GM12878 (cell line): ENCODE measurements around the gene NELL1. TPM values are rescaled to one million over a fixed set of nuclear protein-coding genes. Genes with fewer than 3 reads are reported as not detected.

Experiments used
- ATAC-seq: fragments of 200-7000 bp; cut with Tn5 transposase; 3 replicates; pipeline ENCODE4 v1.9.1; 2020; ENCODE audit warnings: mild to moderate bottlenecking, moderate library complexity
- BruUV-seq: library from RNA; stranded (reverse); fragments of 400-500 nt; replicated peaks from 2 replicates; lab custom pipeline; 2021; lab: Mats Ljungman, UMichigan
- CTCF ChIA-PET: fragments of 300-600 bp; sonication (Branson Sonifier 250); formaldehyde crosslinking; extraction: SDS; loops from one replicate; lab custom pipeline; 2021; ENCODE audit warnings: inconsistent platforms; lab: Yijun Ruan, JAX
- POLR2A ChIA-PET: fragments of 350-600 bp; formaldehyde crosslinking; extraction: SDS; loops from one replicate; lab custom pipeline; 2021; ENCODE audit warnings: inconsistent platforms; lab: Charles Lee
- RAD21 ChIA-PET: fragments of 300-600 bp; sonication (Branson Sonifier 250); formaldehyde crosslinking; loops from one replicate; lab custom pipeline; 2023; ENCODE audit warnings: antibody characterized with exemption; ENCODE audit not compliant: unreplicated experiment; lab: Charles Lee
- SMC1A ChIA-PET: fragments of 300-600 bp; sonication (Branson Sonifier 250); formaldehyde crosslinking; loops from one replicate; lab custom pipeline; 2023; ENCODE audit not compliant: unreplicated experiment, uncharacterized antibody; lab: Charles Lee
- DNase-seq: peaks from one replicate; pipeline ENCODE4 v3.0.0-alpha.2; 2011; ENCODE audit warnings: low read depth, low spot score
- FAIRE-seq: peaks from 3 replicates; lab custom pipeline; 2011; peaks lifted over from hg19 to GRCh38; lab: Jason Lieb, UNC
- H2AFZ ChIP-seq: 2 replicates; pipeline ENCODE4 v1.6.0; 2011; ENCODE audit warnings: low read depth, low read length, control low read depth; ENCODE audit not compliant: control insufficient read depth
- H3K27ac ChIP-seq: 2 replicates; pipeline ENCODE4 v1.5.1; 2011; ENCODE audit warnings: control low read depth; ENCODE audit not compliant: control insufficient read depth, insufficient read depth
- H3K27me3 ChIP-seq, 2 experiments: replicated peaks in 1 of 2; 2 replicates each; pipeline versions ENCODE4 v1.6.0 to v1.6.1; 2011; ENCODE audit warnings: low read length in 1 of 2; ENCODE audit not compliant: control insufficient read depth in 2 of 2, insufficient read depth in 2 of 2
- H3K36me3 ChIP-seq, 2 experiments: 2 replicates each; pipeline ENCODE4 v1.5.1; 2011; ENCODE audit warnings: low read length in 1 of 2; ENCODE audit not compliant: control insufficient read depth in 2 of 2, insufficient read depth in 2 of 2
- H3K4me1 ChIP-seq: 2 replicates; pipeline ENCODE4 v1.6.1; 2011; ENCODE audit warnings: mild to moderate bottlenecking, low read length, moderate library complexity, mixed read lengths; ENCODE audit not compliant: control insufficient read depth, insufficient read depth
- H3K4me2 ChIP-seq: 2 replicates; pipeline ENCODE4 v1.6.0; 2011; ENCODE audit warnings: control low read depth; ENCODE audit not compliant: control insufficient read depth, insufficient read depth
- H3K4me3 ChIP-seq: fragments of 200-600 bp; sonication (generic); 2 replicates; pipeline ENCODE4 v1.5.1; 2016
- H3K79me2 ChIP-seq: 2 replicates; pipeline ENCODE4 v1.6.0; 2011; ENCODE audit warnings: low read length; ENCODE audit not compliant: control insufficient read depth, insufficient read depth
- H3K9ac ChIP-seq: 2 replicates; pipeline ENCODE4 v1.8.0; 2011; ENCODE audit warnings: low read length, control low read depth, mixed read lengths; ENCODE audit not compliant: control insufficient read depth, insufficient read depth
- H3K9me3 ChIP-seq: replicated peaks from 3 replicates; pipeline ENCODE4 v1.5.1; 2011; ENCODE audit warnings: mild to moderate bottlenecking, low read length; ENCODE audit not compliant: control insufficient read depth, insufficient read depth
- H4K20me1 ChIP-seq: 2 replicates; pipeline ENCODE4 v1.6.0; 2011; ENCODE audit not compliant: control insufficient read depth, insufficient read depth
- BHLHE40 ChIP-seq, 2 experiments: fragments of 450-650 bp in 1 of 2; IDR thresholded peaks; 2 replicates each; pipeline ENCODE4 v1.6.1; 2011 to 2017; ENCODE audit warnings: low read depth in 2 of 2, borderline replicate concordance in 1 of 2, improper control_type of control experiment in 1 of 2, low read length in 1 of 2, mild to moderate bottlenecking in 1 of 2
- GATAD2B ChIP-seq: fragments of 450-650 bp; conservative IDR thresholded peaks from 2 replicates; pipeline ENCODE4 v1.6.1; 2017; ENCODE audit warnings: low read depth, mild to moderate bottlenecking, moderate library complexity
- IRF4 ChIP-seq: IDR thresholded peaks from 2 replicates; pipeline ENCODE4 v1.6.1; 2011; ENCODE audit warnings: low read depth, low read length
- IRF5 ChIP-seq: fragments of 450-650 bp; IDR thresholded peaks from 2 replicates; pipeline ENCODE4 v1.6.1; 2017; ENCODE audit warnings: borderline replicate concordance
- LARP7 ChIP-seq: fragments of 450-650 bp; IDR thresholded peaks from 2 replicates; pipeline ENCODE4 v1.6.1; 2017; ENCODE audit warnings: mild to moderate bottlenecking
- MEF2A ChIP-seq: IDR thresholded peaks from 2 replicates; pipeline ENCODE4 v1.6.1; 2011; ENCODE audit warnings: low read depth, mild to moderate bottlenecking, low read length, moderate library complexity; ENCODE audit not compliant: insufficient read depth
- MTA2 ChIP-seq: fragments of 450-650 bp; IDR thresholded peaks from 2 replicates; pipeline ENCODE4 v1.6.1; 2016; ENCODE audit warnings: low read depth, mild to moderate bottlenecking, moderate library complexity
- NKRF ChIP-seq: fragments of 450-650 bp; conservative IDR thresholded peaks from 2 replicates; pipeline ENCODE4 v1.6.1; 2017; ENCODE audit warnings: mild to moderate bottlenecking, moderate library complexity
- PML ChIP-seq: IDR thresholded peaks from 2 replicates; pipeline ENCODE4 v1.6.1; 2012; ENCODE audit warnings: low read length, inconsistent platforms
- RB1 ChIP-seq: fragments of 450-650 bp; formaldehyde crosslinking; IDR thresholded peaks from 2 replicates; pipeline ENCODE4 v1.6.1; 2017; ENCODE audit warnings: mild to moderate bottlenecking, borderline replicate concordance
- RUNX3 ChIP-seq: IDR thresholded peaks from 2 replicates; pipeline ENCODE4 v1.6.1; 2012; ENCODE audit warnings: low read length, inconsistent platforms
- SIX5 ChIP-seq: IDR thresholded peaks from 2 replicates; pipeline ENCODE4 v1.6.1; 2011; ENCODE audit warnings: mild to moderate bottlenecking, low read depth, low read length, moderate library complexity; ENCODE audit not compliant: severe bottlenecking
- SMAD5 ChIP-seq: IDR thresholded peaks from 2 replicates; pipeline ENCODE4 v1.6.1; 2016; ENCODE audit warnings: antibody characterized with exemption, low read depth
- STAT1 ChIP-seq: fragments of 450-650 bp; conservative IDR thresholded peaks from 2 replicates; pipeline ENCODE4 v1.6.1; 2014; ENCODE audit warnings: antibody characterized with exemption, mild to moderate bottlenecking
- ZNF24 ChIP-seq: fragments of 450-650 bp; IDR thresholded peaks from 2 replicates; pipeline ENCODE4 v1.6.1; 2017; ENCODE audit warnings: antibody characterized with exemption, mild to moderate bottlenecking
- ZNF622 ChIP-seq: fragments of 450-650 bp; IDR thresholded peaks from 2 replicates; pipeline ENCODE4 v1.6.1; 2017; ENCODE audit warnings: mild to moderate bottlenecking, inconsistent platforms
- WGBS: methylation state at CpG from one replicate; pipeline ENCODE4 v1.1.6; 2016; ENCODE audit warnings: low lambda C conversion rate; ENCODE audit not compliant: insufficient replicate concordance, insufficient coverage; ENCODE audit errors: missing lambda C conversion rate; 5-methylcytosine and 5-hydroxymethylcytosine counted together
- in situ Hi-C: fragments of 300-500 bp; cut with MboI; formaldehyde crosslinking; loops from 9 replicates; pipeline ENCODE4 v1.14.3; 2018; ENCODE audit warnings: mixed read lengths
- intact Hi-C: fragments of 100-400 bp; cut with micrococcal nuclease; formaldehyde crosslinking; loops from one replicate; pipeline ENCODE4 v1.14.2; 2022; ENCODE audit not compliant: unreplicated experiment
- polyA plus RNA-seq, 11 experiments: library from polyadenylated mRNA; depleted of rRNA in 4 of 11; unstranded in 6 of 11; stranded (reverse) in 5 of 11; fragments of >200 nt; fragmentation: Nextera tagmentation in 4 of 11; fragmentation: Illumina TruSeq in 1 of 11; extraction: Ambion mirVana in 4 of 11; extraction: Trizol in 1 of 11; gene quantifications; 1 replicate in 1 of 11; 2 replicates in 10 of 11; pipeline versions ENCODE4 v1.2.1 to v1.2.3, GENCODE V29; 2011 to 2016; ENCODE audit warnings: inconsistent platforms in 2 of 11, missing spikeins in 2 of 11, low read depth in 1 of 11
- total RNA-seq, 4 experiments: library from RNA; depleted of rRNA in 3 of 4; stranded (reverse); fragments of >200 nt in 3 of 4; fragmentation: Illumina TruSeq in 1 of 4; extraction: Trizol in 1 of 4; gene quantifications; 2 replicates each; pipeline versions ENCODE4 v1.2.1 to v1.2.3, GENCODE V29; 2013 to 2021
- TF ChIP-seq, protein P1 (sequence below): fragments of 450-650 bp; IDR thresholded peaks from 2 replicates; pipeline ENCODE4 v1.6.1; 2016; ENCODE audit warnings: mild to moderate bottlenecking
- TF ChIP-seq, protein P2 (sequence below): IDR thresholded peaks from 2 replicates; pipeline ENCODE4 v1.6.1; 2012; ENCODE audit warnings: mild to moderate bottlenecking, low read depth, low read length

NELL1 gene
- total and polyA plus RNA-seq, 10 of the 15 experiments (the other 5 are each of a cell fraction or from before 2014, with no cell fraction given): 0.02 to 0.12 TPM; not detected in 8

DNA sequence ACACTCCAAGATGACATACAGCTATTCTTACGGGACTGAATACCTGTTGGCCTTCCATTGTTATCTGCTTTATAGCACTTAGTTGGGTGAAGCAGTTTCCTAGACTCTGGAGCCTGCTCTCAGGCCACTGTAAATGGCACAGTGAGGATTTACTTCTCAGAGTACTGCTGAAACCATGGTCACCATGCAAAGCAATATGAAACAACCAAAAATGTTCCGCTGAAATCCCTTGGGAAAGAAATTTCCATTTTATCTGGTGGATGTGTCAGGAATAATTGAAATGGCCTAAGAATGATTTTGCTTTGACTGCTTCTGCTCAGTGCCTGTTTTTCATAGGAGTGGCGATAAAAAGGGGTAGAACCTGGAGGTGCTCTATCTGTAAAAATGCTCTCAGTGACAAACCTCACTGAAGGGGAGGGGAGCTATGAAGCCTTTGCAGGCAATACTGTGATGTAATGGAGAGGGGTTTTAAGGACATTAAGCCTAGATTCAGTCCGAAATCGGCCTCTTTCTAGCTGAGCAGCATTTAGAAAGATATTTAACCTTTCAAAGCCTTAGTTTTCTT lies 871.9 kb downstream of the NELL1 start:
- 10% methylated on average over 5 of the region's 5 CpGs for WGBS
- in situ Hi-C loops (no loop called here), intact Hi-C loops (no loop called here)
- ATAC-seq (no peak), DNase-seq (no peak), FAIRE-seq (no peak)
- Histone ChIP-seq H2AFZ (no peak overlapping the region), H3K27ac (no peak overlapping the region), H3K79me2 (no peaks in the 10 kb centered on the region), H3K4me1 (no peaks in the 10 kb centered on the region), H3K4me3 (no peak overlapping the region), H3K27me3 (no peaks in the 10 kb centered on the region), H3K9me3 (no peaks in the 10 kb centered on the region), H3K4me2 (no peak overlapping the region), H4K20me1 (no peaks in the 10 kb centered on the region), H3K36me3 (no peaks in the 10 kb centered on the region), H3K9ac (no peak overlapping the region)
- CTCF ChIA-PET: no interaction called here
- SMC1A ChIA-PET: no interaction called here
- POLR2A ChIA-PET: interaction anchor here (0.5 kb wide), 1 partner anchor 27 kb away, joined by 3 read pairs; no protein-coding TSS in a partner anchor
- RAD21 ChIA-PET: interaction anchor here (1.1 kb wide), 1 partner anchor 244 kb away, joined by 3 read pairs; no protein-coding TSS in a partner anchor
- no TSS peak for BruUV-seq
- TF ChIP-seq RB1 (no peak), IRF4 (no peak), GATAD2B (no peak), BHLHE40 (IDR thresholded peaks at IDR 0.05; ENCODE audit: borderline replicate concordance in 1 of 2, low read depth in 2 of 2, low read length in 1 of 2) (no peak), RUNX3 (no peak), SIX5 (no peak), NKRF (no peak), MEF2A (no peak), PML (no peak), ZNF622 (no peak), IRF5 (no peak), MTA2 (no peak), SMAD5 (no peak), ZNF24 (no peak), LARP7 (no peak), STAT1 (no peak)
- TF ChIP-seq, protein P1, sequence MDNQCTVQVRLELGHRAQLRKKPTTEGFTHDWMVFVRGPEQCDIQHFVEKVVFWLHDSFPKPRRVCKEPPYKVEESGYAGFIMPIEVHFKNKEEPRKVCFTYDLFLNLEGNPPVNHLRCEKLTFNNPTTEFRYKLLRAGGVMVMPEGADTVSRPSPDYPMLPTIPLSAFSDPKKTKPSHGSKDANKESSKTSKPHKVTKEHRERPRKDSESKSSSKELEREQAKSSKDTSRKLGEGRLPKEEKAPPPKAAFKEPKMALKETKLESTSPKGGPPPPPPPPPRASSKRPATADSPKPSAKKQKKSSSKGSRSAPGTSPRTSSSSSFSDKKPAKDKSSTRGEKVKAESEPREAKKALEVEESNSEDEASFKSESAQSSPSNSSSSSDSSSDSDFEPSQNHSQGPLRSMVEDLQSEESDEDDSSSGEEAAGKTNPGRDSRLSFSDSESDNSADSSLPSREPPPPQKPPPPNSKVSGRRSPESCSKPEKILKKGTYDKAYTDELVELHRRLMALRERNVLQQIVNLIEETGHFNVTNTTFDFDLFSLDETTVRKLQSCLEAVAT: no peak
- TF ChIP-seq, protein P2, sequence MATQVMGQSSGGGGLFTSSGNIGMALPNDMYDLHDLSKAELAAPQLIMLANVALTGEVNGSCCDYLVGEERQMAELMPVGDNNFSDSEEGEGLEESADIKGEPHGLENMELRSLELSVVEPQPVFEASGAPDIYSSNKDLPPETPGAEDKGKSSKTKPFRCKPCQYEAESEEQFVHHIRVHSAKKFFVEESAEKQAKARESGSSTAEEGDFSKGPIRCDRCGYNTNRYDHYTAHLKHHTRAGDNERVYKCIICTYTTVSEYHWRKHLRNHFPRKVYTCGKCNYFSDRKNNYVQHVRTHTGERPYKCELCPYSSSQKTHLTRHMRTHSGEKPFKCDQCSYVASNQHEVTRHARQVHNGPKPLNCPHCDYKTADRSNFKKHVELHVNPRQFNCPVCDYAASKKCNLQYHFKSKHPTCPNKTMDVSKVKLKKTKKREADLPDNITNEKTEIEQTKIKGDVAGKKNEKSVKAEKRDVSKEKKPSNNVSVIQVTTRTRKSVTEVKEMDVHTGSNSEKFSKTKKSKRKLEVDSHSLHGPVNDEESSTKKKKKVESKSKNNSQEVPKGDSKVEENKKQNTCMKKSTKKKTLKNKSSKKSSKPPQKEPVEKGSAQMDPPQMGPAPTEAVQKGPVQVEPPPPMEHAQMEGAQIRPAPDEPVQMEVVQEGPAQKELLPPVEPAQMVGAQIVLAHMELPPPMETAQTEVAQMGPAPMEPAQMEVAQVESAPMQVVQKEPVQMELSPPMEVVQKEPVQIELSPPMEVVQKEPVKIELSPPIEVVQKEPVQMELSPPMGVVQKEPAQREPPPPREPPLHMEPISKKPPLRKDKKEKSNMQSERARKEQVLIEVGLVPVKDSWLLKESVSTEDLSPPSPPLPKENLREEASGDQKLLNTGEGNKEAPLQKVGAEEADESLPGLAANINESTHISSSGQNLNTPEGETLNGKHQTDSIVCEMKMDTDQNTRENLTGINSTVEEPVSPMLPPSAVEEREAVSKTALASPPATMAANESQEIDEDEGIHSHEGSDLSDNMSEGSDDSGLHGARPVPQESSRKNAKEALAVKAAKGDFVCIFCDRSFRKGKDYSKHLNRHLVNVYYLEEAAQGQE: no peak
